Activated T-helper 1 cell treated with anti-CD3 and anti-CD28 coated beads, Interleukin-12 subunit alpha, Interleukin-12 subunit beta, Interleukin-2, Interleukin-4 antibody, amounts not matched to agents 30 ng/mL and 10 ng/mL and 1 ng/mL, durations not matched to agents 14 hours and 24 hours and 36 hours (primary cell): ENCODE results near the gene KCTD2. TPM values are rescaled to one million over a fixed set of nuclear protein-coding genes. Genes with fewer than 3 reads are reported as not detected.
A peak's percentile ranks its signal among the peaks of the same experiment; 100 is the strongest.
"Not testable (repeated sequence)": the region's sequence is repeated elsewhere in the genome, so short reads cannot be mapped to it uniquely, and the experiment has no call there.

Source experiments
- DNase-seq: peaks from one replicate; pipeline ENCODE4 v3.0.0; 2021; ENCODE audit warnings: low spot score
- H3K27ac Mint-ChIP-seq: one replicate; pipeline ENCODE4 v1.8.0; 2021; ENCODE audit warnings: mild to moderate bottlenecking, mixed read lengths
- H3K27me3 Mint-ChIP-seq: one replicate; pipeline ENCODE4 v1.8.0; 2022; ENCODE audit warnings: mild to moderate bottlenecking, moderate library complexity, mixed read lengths; ENCODE audit not compliant: insufficient read depth
- H3K36me3 Mint-ChIP-seq: one replicate; pipeline ENCODE4 v1.8.0; 2021; ENCODE audit warnings: low read depth, mixed read lengths
- H3K4me1 Mint-ChIP-seq: one replicate; pipeline ENCODE4 v1.8.0; 2021; ENCODE audit warnings: low read depth, mixed read lengths
- H3K4me3 Mint-ChIP-seq: one replicate; pipeline ENCODE4 v1.8.0; 2021; ENCODE audit warnings: mild to moderate bottlenecking, moderate library complexity, mixed read lengths
- H3K9me3 Mint-ChIP-seq: one replicate; pipeline ENCODE4 v1.8.0; 2021; ENCODE audit warnings: mixed read lengths
- intact Hi-C: fragments of 100-400 bp; cut with micrococcal nuclease; formaldehyde crosslinking; loops from one replicate; pipeline ENCODE4 v1.15.1; 2024
- total RNA-seq: library from RNA; stranded (reverse); gene quantifications from 2 replicates; pipeline ENCODE4 v1.2.3, GENCODE V29; 2022

Gene KCTD2
- total RNA-seq, 1 donor from 2014 or later, result 21.2 TPM

- H3K4me3 Mint-ChIP-seq, intact Hi-C loops, H3K4me1 Mint-ChIP-seq, DNase-seq, H3K27me3 Mint-ChIP-seq, H3K27ac Mint-ChIP-seq, H3K9me3 Mint-ChIP-seq: not testable (repeated sequence)
- peaks cover 11% of the 10 kb centered on the region for H3K36me3 Mint-ChIP-seq
These were observed 20.4 kb upstream of the KCTD2 start for GRCh38 chr17:75026650-75027049.

DNA sequence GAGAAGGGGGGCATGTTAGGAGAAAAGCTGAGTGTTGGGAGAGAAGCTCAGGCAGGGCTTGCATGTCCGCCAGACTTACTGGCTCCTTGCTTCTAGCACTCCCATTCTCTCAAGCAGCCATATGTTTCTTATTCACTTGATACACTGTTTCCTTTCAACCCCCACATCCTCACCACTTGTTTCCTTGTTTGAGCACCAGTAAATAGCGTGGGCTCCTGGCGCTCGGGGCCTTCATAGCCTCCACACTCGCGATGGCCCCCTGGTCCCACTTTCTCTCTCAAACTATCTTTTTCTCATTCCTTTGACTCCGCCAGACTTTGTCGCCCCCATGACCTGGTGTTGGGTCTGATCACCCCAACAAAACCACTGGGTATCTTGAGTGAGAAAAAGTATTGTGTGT, 16.9 kb upstream of the KCTD2 start:
- Mint-ChIP-seq H3K4me1 (peaks cover 32% of the 10 kb centered on the region), H3K27ac (no peak overlapping the region), H3K27me3 (peaks cover 10% of the 10 kb centered on the region), H3K9me3 (no peaks in the 10 kb centered on the region), H3K4me3 (no peak overlapping the region), H3K36me3 (no peaks in the 10 kb centered on the region)
- DNase-seq, result no peak
- intact Hi-C loops, result loop anchor here (5.0 to 10.0 kb wide), 2 partner anchors 158 to 285 kb away; partner anchors contain the start of genes FDXR and NHERF1

DNA sequence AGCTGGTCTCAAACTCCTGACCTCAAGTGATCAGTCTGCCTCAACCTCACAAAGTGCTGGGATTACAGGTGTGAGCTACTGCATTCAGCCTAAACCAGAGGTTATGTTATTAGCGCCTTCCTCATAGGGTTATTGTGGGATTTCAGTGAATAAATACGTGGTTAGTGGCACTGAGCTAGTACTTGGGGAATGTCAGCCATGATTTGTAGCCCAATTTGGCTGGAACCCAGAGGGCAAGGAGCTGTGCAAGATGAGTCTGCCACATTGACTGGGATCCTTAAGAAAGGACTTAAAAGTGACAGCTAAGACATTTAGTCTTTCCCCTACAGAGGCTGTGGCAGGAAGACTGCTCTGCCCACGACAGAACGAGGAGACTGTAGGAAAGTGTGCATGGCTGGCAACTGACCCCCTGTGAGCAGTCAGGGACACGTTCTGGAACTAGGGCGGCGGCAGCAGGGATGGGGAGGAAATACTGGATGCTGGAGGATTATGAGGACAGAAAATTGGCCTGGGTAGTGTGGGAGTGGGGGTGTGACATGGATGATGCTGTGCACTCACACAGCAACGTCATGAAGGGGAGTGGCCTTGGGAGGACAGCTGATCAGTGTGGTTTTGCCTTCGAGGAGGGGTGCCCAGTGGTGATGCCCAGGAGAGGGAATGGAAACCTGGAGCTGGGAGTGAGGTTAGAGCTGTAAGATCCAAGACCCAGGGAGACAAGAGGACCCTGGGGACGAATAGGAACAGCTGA, 14.9 kb upstream of the KCTD2 start:
- intact Hi-C loops, result loop anchor here (2.0 to 10.0 kb wide), 3 partner anchors 71 to 287 kb away; partner anchors contain the start of genes FDXR and NHERF1
- H3K4me3 Mint-ChIP-seq, result peak overlapping the region; percentile 93
- peak overlapping the region; percentile 62 for H3K27ac Mint-ChIP-seq

GRCh38 chr17:75032720-75033280, 14.2 kb upstream of the KCTD2 start:
- H3K9me3 Mint-ChIP-seq, result no peaks in the 10 kb centered on the region
- peaks cover 47% of the 10 kb centered on the region for H3K4me1 Mint-ChIP-seq
- no peak for DNase-seq
- peak overlapping the region; percentile 93 for H3K4me3 Mint-ChIP-seq
- intact Hi-C loops, result loop anchor here (1.0 to 10.0 kb wide), 4 partner anchors 45 to 288 kb away; partner anchors contain the start of genes CDR2L, FDXR and NHERF1
- H3K36me3 Mint-ChIP-seq, result no peaks in the 10 kb centered on the region
- peaks cover 10% of the 10 kb centered on the region for H3K27me3 Mint-ChIP-seq
- no peak overlapping the region for H3K27ac Mint-ChIP-seq

More for the DNA sequence above, 14.9 kb upstream of the KCTD2 start:
- Mint-ChIP-seq H3K27me3 (peaks cover 10% of the 10 kb centered on the region), H3K9me3 (no peaks in the 10 kb centered on the region), H3K36me3 (no peaks in the 10 kb centered on the region), H3K4me1 (peaks cover 47% of the 10 kb centered on the region)
- DNase-seq, result peak; percentile 39

- H3K27ac Mint-ChIP-seq, result peak overlapping the region; percentile 94
- no peaks in the 10 kb centered on the region for H3K9me3 Mint-ChIP-seq
- H3K4me1 Mint-ChIP-seq, result peaks cover 47% of the 10 kb centered on the region
- H3K27me3 Mint-ChIP-seq, result peaks cover 10% of the 10 kb centered on the region
- peaks cover 3% of the 10 kb centered on the region for H3K36me3 Mint-ChIP-seq
- DNase-seq, result peak; percentile 77
- intact Hi-C loops, result loop anchor here (1.0 to 10.0 kb wide), 4 partner anchors 46 to 289 kb away; partner anchors contain the start of genes CDR2L, FDXR and NHERF1
- H3K4me3 Mint-ChIP-seq, result peak overlapping the region; percentile 93
These were observed 13.4 kb upstream of the KCTD2 start for GRCh38 chr17:75033346-75034235.

- intact Hi-C loops, result loop anchor here (5.0 to 10.0 kb wide), 2 partner anchors 162 to 290 kb away; partner anchors contain the start of genes FDXR and NHERF1
- Mint-ChIP-seq H3K4me1 (peaks cover 52% of the 10 kb centered on the region), H3K36me3 (peaks cover 7% of the 10 kb centered on the region)
These were observed 12.7 kb upstream of the KCTD2 start for GRCh38 chr17:75034236-75034908.

GRCh38 chr17:75036643-75037268, 10.3 kb upstream of the KCTD2 start:
- Mint-ChIP-seq H3K9me3 (no peaks in the 10 kb centered on the region), H3K4me1 (peaks cover 52% of the 10 kb centered on the region), H3K27me3 (peaks cover 8% of the 10 kb centered on the region), H3K36me3 (peaks cover 18% of the 10 kb centered on the region), H3K4me3 (peak overlapping the region; percentile 70), H3K27ac (peak overlapping the region; percentile 73)
- DNase-seq, result peak; percentile 69
- intact Hi-C loops, result loop anchor here (10.0 kb wide), 1 partner anchor 292 kb away; the partner anchor contains the start of gene NHERF1

More at GRCh38 chr17:75034236-75034908, 12.7 kb upstream of the KCTD2 start:
- DNase-seq, result peak; percentile 79
- H3K9me3 Mint-ChIP-seq, result no peaks in the 10 kb centered on the region
- H3K27me3 Mint-ChIP-seq, result peaks cover 10% of the 10 kb centered on the region
- peak overlapping the region; percentile 94 for H3K27ac Mint-ChIP-seq
- peak overlapping the region; percentile 93 for H3K4me3 Mint-ChIP-seq

DNA sequence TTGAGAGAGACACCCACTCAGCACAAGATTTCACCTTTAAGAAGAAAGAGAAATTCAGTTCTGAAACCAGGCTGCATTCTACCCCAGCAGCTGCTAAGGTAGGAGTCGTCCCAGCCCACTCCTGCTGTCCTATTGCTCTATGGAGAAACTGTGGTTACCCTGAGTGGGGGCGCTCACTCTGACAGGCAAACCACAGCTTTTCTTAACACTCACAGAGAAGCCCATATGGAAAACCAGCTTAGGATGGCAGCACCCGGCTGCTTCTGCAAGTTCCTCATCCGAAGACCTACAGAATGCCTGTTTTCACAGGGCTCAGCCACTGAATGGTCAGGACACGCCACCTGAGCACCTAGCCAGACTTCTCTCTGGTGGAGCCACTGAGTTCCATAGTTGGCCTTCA, 7.8 kb upstream of the KCTD2 start:
- intact Hi-C loops, result loop anchor here (10.0 kb wide), 1 partner anchor 294 kb away; the partner anchor contains the start of gene NHERF1
- Mint-ChIP-seq H3K4me1 (peaks cover 29% of the 10 kb centered on the region), H3K27me3 (no peaks in the 10 kb centered on the region), H3K36me3 (peaks cover 18% of the 10 kb centered on the region), H3K27ac (no peak overlapping the region), H3K4me3 (no peak overlapping the region), H3K9me3 (no peaks in the 10 kb centered on the region)
- no peak for DNase-seq

GRCh38 chr17:75041656-75042280, 5.3 kb upstream of the KCTD2 start:
- peaks cover 18% of the 10 kb centered on the region for H3K36me3 Mint-ChIP-seq
- no peak overlapping the region for H3K27ac Mint-ChIP-seq

DNA sequence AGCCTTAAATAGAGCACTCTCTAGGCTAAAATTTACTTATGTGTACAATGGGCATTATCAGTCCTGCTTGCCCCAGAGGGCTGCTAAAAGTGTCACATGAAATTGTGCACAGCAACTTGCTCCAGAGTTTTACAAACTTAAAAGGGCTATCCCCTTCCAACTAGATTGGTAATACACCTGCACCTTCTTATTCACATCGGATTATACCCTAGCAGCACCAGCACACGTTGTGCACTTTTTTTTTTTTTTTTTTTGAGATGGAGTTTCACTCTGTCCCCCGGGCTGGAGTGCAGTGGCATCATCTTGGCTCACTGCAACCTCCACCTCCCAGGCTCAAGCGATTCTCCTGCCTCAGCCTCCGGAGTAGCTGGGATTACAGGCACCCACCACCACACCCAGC, 3.2 kb upstream of the KCTD2 start:
- not testable (repeated sequence) for H3K27me3 Mint-ChIP-seq, H3K27ac Mint-ChIP-seq
- peaks cover 17% of the 10 kb centered on the region for H3K36me3 Mint-ChIP-seq

More at GRCh38 chr17:75041656-75042280, 5.3 kb upstream of the KCTD2 start:
- H3K4me1 Mint-ChIP-seq, result peaks cover 16% of the 10 kb centered on the region
- no peaks in the 10 kb centered on the region for H3K9me3 Mint-ChIP-seq
- no peak for DNase-seq
- no peak overlapping the region for H3K4me3 Mint-ChIP-seq
- intact Hi-C loops, result no loop called here
- no peaks in the 10 kb centered on the region for H3K27me3 Mint-ChIP-seq

GRCh38 chr17:75044716-75045115, 2.3 kb upstream of the KCTD2 start:
- Mint-ChIP-seq H3K27me3 (no peaks in the 10 kb centered on the region), H3K36me3 (peaks cover 13% of the 10 kb centered on the region), H3K4me3 (peak overlapping the region; percentile 74), H3K27ac (peak overlapping the region; percentile 40), H3K9me3 (no peaks in the 10 kb centered on the region), H3K4me1 (peaks cover 30% of the 10 kb centered on the region)
- no peak for DNase-seq
- intact Hi-C loops, result loop anchor here (5.0 kb wide), 4 partner anchors 43 to 218 kb away; partner anchors contain the start of genes GGA3, JPT1, MRPS7 and NUP85

More for the DNA sequence above, 3.2 kb upstream of the KCTD2 start:
- DNase-seq, H3K9me3 Mint-ChIP-seq, intact Hi-C loops: not testable (repeated sequence)
- H3K4me3 Mint-ChIP-seq, result peak overlapping the region; percentile 30
- peaks cover 24% of the 10 kb centered on the region for H3K4me1 Mint-ChIP-seq
